Spleen (tissue), 7 donors: ENCODE results near the gene GABRA1.

Experiments
- CTCF ChIP-seq, 11 experiments: fragments of 200-600 bp in 7 of 11; fragments of 450-650 bp in 4 of 11; sonication (generic) in 4 of 11; IDR thresholded peaks in 8 of 11; conservative IDR thresholded peaks in 3 of 11; 1 replicate in 7 of 11; 2 replicates in 4 of 11; pipeline versions ENCODE4 v1.4.0 to v1.8.0; 2016 to 2021; ENCODE audit warnings: antibody characterized with exemption in 11 of 11, inconsistent platforms in 4 of 11, mild to moderate bottlenecking in 1 of 11
- POLR2A ChIP-seq, 3 donors: fragments of 450-650 bp; IDR thresholded peaks; one replicate each; pipeline ENCODE4 v1.5.1; 2017; ENCODE audit warnings: antibody characterized with exemption in 3 of 3, mild to moderate bottlenecking in 1 of 3
- donor health status: DM: no; HTN: no; CAD: no; lungs with moderate emphysema.
- donor health status: DM: no; HTN: no; CAD: no.
- donor health status: DM: no; HTN: no; CAD: no.

GRCh38 chr5:161921781-161922180 lies 73.9 kb downstream of the GABRA1 start:
- no peak for TF ChIP-seq POLR2A (IDR thresholded peaks at IDR 0.05)
- TF ChIP-seq CTCF (IDR thresholded peaks at IDR 0.05 in 8 of 11, conservative IDR thresholded peaks at IDR 0.05 in 3 of 11), result no peak
